DOHH2 (cell line): ENCODE data around the gene C1orf116.

Source experiments
- H3F3A ChIP-seq: fragments of 200-600 bp; sonication (generic), shearing (Covaris generic); 2 replicates; pipeline ENCODE4 v1.6.0; 2016; ENCODE audit warnings: antibody characterized with exemption, mild to moderate bottlenecking; ENCODE audit not compliant: control insufficient read depth, insufficient read depth
- H3K27ac ChIP-seq: fragments of 200-600 bp; sonication (generic); 2 replicates; pipeline ENCODE4 v1.5.1; 2014; ENCODE audit warnings: low read depth, mild to moderate bottlenecking, low read length, moderate library complexity
- H3K27me3 ChIP-seq: fragments of 200-600 bp; sonication (generic); 2 replicates; pipeline ENCODE4 v1.6.1; 2014; ENCODE audit warnings: mild to moderate bottlenecking, low read length, mixed read lengths; ENCODE audit not compliant: control insufficient read depth
- H3K36me3 ChIP-seq: fragments of 200-600 bp; sonication (generic); 2 replicates; pipeline ENCODE4 v1.6.1; 2014; ENCODE audit warnings: mild to moderate bottlenecking, low read length, moderate library complexity, mixed read lengths; ENCODE audit not compliant: control insufficient read depth
- H3K4me1 ChIP-seq: fragments of 200-600 bp; sonication (generic); 2 replicates; pipeline ENCODE4 v1.6.1; 2014; ENCODE audit warnings: mild to moderate bottlenecking, low read length, mixed read lengths; ENCODE audit not compliant: control insufficient read depth
- H3K4me2 ChIP-seq: fragments of 200-600 bp; sonication (generic); 2 replicates; pipeline ENCODE4 v1.6.0; 2014; ENCODE audit warnings: mild to moderate bottlenecking, low read length, moderate library complexity
- H3K4me3 ChIP-seq: fragments of 200-600 bp; sonication (generic); 2 replicates; pipeline ENCODE4 v1.5.1; 2014; ENCODE audit warnings: mild to moderate bottlenecking, low read length, mixed read lengths
- H3K79me2 ChIP-seq: fragments of 200-600 bp; sonication (generic); 2 replicates; pipeline ENCODE4 v1.6.1; 2014; ENCODE audit warnings: mild to moderate bottlenecking, low read length, mixed read lengths; ENCODE audit not compliant: control insufficient read depth
- H3K9me2 ChIP-seq: fragments of 200-600 bp; sonication (generic); replicated peaks from 2 replicates; pipeline ENCODE4 v1.6.1; 2014; ENCODE audit warnings: mild to moderate bottlenecking, low read length, mixed read lengths; ENCODE audit not compliant: control insufficient read depth
- H3K9me3 ChIP-seq: fragments of 200-600 bp; sonication (generic); 2 replicates; pipeline ENCODE4 v1.6.1; 2014; ENCODE audit warnings: antibody characterized with exemption, low read length, mixed read lengths; ENCODE audit not compliant: control insufficient read depth, insufficient read depth
- H4K20me1 ChIP-seq: fragments of 200-600 bp; sonication (generic); 2 replicates; pipeline ENCODE4 v1.6.0; 2014; ENCODE audit warnings: low read depth, mild to moderate bottlenecking, antibody characterized with exemption, low read length, moderate library complexity; ENCODE audit not compliant: control insufficient read depth, insufficient read depth
- CTCF ChIP-seq: fragments of 200-600 bp; sonication (generic); IDR thresholded peaks from one replicate; pipeline ENCODE4 v1.5.1; 2014; ENCODE audit warnings: antibody characterized with exemption, mild to moderate bottlenecking, low read depth, low read length; ENCODE audit not compliant: poor library complexity, severe bottlenecking
- EZH2phosphoT487 ChIP-seq: fragments of 200-600 bp; sonication (generic); IDR thresholded peaks from 2 replicates; pipeline ENCODE4 v1.6.1; 2017; ENCODE audit warnings: borderline replicate concordance, mild to moderate bottlenecking, antibody characterized with exemption, low read length, moderate library complexity, mixed read lengths

C1orf116 gene

GRCh38 chr1:207006914-207007313 is 25.6 kb downstream of the C1orf116 start:
- Histone ChIP-seq H3K79me2 (no peaks in the 10 kb centered on the region), H3K4me3 (no peak overlapping the region), H4K20me1 (no peaks in the 10 kb centered on the region), H3K9me3 (no peaks in the 10 kb centered on the region), H3K4me1 (no peaks in the 10 kb centered on the region), H3K27ac (no peak overlapping the region), H3K9me2 (no peaks in the 10 kb centered on the region), H3K27me3 (peaks cover 3% of the 10 kb centered on the region; the same call in 1 of the 2 replicates), H3F3A (no peaks in the 10 kb centered on the region), H3K36me3 (no peaks in the 10 kb centered on the region), H3K4me2 (no peak overlapping the region)
- no peak for TF ChIP-seq EZH2phosphoT487
- no peak for TF ChIP-seq CTCF

GRCh38 chr1:207006083-207006482 is 26.5 kb downstream of the C1orf116 start:
- H3K27me3 ChIP-seq = peaks cover 7% of the 10 kb centered on the region
- no peaks in the 10 kb centered on the region for H3K4me1 ChIP-seq
- no peaks in the 10 kb centered on the region for H3K9me3 ChIP-seq
- no peaks in the 10 kb centered on the region for H3F3A ChIP-seq
- no peaks in the 10 kb centered on the region for H3K9me2 ChIP-seq
- H3K79me2 ChIP-seq = no peaks in the 10 kb centered on the region
- no peak overlapping the region for H3K27ac ChIP-seq
- TF ChIP-seq EZH2phosphoT487 = no peak
- no peak for TF ChIP-seq CTCF
- no peaks in the 10 kb centered on the region for H4K20me1 ChIP-seq
- no peak overlapping the region for H3K4me2 ChIP-seq
- no peak overlapping the region for H3K4me3 ChIP-seq
- no peaks in the 10 kb centered on the region for H3K36me3 ChIP-seq

- H3K36me3 ChIP-seq = no peaks in the 10 kb centered on the region
- H3K79me2 ChIP-seq = no peaks in the 10 kb centered on the region
- no peak overlapping the region for H3K27ac ChIP-seq
- no peaks in the 10 kb centered on the region for H4K20me1 ChIP-seq
- no peaks in the 10 kb centered on the region for H3K4me1 ChIP-seq
- TF ChIP-seq CTCF = peak; percentile 89
- no peak for TF ChIP-seq EZH2phosphoT487
- H3K27me3 ChIP-seq = peaks cover 9% of the 10 kb centered on the region
- H3K4me2 ChIP-seq = no peak overlapping the region
- H3K9me3 ChIP-seq = no peaks in the 10 kb centered on the region
- no peaks in the 10 kb centered on the region for H3K9me2 ChIP-seq
- no peaks in the 10 kb centered on the region for H3F3A ChIP-seq
- no peak overlapping the region for H3K4me3 ChIP-seq
Measured at GRCh38 chr1:207004931-207005830, 27.4 kb downstream of the C1orf116 start.
